Stimulated activated CD8-positive, alpha-beta memory T cell treated with anti-CD3 and anti-CD28 coated beads, Interleukin-2, amount 100 ng/mL, for 1 hour (primary cell): ENCODE data around the gene FOXP1.

Experiments used
- DNase-seq, 2 donors: peaks; one replicate each; pipeline ENCODE4 v3.0.0-alpha.2; 2020; ENCODE audit warnings: low read depth in 2 of 2

Gene FOXP1

DNA sequence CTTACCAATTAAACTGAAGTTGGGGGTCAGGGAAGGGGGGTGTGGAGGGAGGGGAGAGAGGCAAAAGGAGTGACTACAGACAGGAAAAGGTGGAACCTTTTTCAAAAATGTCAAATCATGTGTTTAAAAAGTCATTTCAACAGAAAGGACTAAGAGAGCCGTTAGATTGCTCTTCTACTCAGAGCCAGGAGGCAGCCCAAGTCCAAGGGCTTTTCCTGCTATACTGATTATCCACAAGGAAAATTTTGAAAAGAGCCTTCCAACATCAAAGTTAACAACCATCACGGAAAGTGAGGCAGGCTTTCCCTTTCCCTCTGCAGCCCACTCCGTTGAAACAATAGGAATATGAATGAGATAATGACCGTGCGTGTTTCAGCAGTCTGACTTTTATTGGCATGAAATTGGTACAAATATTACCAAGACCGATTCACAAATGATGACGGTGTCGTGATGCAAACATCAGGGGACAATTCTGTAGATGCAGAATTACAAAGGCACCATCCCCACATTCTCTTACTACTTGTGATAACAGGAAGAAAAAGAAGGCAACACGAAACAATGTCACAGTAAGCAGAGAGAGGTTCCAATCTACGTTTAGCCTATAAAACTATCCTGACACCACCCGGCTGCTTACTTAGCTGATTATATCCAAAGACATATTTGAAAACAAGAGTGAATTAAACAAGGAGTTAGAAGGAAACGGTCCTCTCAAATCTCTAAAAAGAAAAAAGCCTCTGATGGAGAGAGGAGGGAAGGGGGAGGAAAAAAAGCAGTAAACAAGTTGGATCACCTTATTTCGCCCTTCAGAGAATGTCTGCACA lies 453.7 kb downstream of the FOXP1 start:
- DNase-seq, result no peak

DNA sequence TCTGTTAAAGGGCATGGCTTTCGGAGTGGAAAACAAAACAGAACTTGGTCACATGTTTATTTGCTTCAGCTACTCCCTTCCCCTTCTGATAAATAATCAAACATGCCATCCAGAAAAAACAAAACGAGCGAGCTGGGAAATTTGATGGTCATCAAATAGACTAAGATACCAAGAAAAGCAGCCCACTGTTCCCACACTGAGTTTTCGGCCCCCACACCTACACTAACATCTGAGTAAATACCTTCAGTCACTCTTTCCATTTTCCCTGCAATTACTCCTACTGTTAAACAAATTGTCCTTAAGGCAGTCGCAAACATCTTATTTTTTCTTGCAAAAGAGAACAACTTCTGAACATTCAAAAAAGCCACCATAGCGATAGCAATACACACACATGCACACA lies 454.6 kb downstream of the FOXP1 start:
- DNase-seq, result peak in 1 of 2 donors; percentile 9

GRCh38 chr3:71127844-71128243 lies 455.7 kb downstream of the FOXP1 start:
- no peak for DNase-seq

DNA sequence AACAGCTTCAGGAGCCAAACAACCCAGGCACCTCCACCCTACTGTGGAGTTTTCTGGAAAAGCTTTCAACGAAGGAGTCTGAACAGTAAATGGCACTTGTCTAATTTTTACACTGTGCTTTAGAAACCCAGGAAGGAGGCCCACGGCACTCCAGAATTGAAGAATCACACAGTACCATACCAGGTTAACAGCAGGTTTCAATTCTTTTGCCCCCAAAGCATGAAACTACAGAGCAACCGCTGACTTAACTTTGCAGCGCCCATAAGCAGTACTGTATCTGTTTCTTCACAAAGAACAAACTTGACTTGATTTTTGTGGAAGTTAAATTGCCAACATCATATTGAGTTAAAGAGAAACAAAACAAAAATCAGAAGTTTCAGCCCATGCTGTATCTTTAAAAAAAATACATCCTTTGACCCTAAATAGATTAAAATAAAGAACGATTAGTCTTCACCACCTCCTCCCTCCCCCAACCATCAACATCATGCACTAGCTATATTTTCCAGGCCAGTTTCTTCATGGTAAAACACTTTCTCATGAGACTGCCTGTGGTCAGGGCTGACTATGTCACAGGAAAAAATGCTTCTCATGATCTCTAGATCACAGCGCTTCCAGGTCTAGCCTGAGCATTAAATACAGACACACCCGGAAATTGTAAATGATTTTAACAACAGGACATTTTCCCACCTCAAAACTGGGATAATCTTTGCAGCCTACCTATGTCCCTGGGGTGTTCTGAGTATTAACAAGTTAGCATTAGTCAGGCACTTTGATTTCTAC lies 456.3 kb downstream of the FOXP1 start:
- peak in 1 of 2 donors; percentile 19 for DNase-seq

GRCh38 chr3:71125738-71126137 lies 457.8 kb downstream of the FOXP1 start:
- DNase-seq, result no peak

DNA sequence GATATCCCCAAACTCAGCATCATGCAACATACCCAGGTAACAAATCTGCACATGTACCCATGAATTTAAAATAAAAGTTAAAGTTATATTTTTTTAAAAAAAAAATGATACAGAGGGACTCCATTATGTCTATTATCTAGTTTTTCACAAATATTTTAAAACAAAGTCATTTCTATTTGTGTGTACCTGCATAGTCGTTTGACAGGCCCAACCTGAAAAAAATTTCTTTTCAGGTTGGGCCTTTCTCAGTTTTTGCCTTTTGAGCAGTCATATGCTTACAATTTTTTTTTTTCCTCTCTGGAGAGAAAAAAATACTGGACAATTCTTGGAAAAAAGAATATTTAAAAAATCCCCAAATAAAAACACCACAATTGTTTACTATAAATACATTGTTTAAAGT lies 459.5 kb downstream of the FOXP1 start:
- no peak for DNase-seq

GRCh38 chr3:71122641-71123040 lies 460.9 kb downstream of the FOXP1 start:
- no peak for DNase-seq

GRCh38 chr3:71121429-71122167 lies 461.9 kb downstream of the FOXP1 start:
- DNase-seq, result no peak

DNA sequence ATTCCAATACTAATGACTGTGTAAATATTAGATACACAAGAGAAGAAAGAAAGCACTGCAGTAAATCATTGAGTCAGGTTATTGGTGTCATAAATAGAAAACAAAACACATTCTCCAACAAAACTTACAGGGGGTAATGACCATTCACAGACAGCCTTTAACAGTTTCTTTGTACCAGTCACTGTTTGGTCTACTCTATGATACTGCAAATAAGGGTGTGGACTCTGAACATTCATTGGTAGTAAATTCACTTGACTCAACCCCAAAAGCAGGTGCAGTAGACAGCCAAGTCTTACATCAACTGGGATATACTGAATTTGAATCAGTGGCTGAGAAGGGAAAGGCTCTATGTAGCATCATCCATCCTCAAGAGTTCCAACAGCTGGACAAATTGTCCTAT lies 463.5 kb downstream of the FOXP1 start:
- no peak for DNase-seq

DNA sequence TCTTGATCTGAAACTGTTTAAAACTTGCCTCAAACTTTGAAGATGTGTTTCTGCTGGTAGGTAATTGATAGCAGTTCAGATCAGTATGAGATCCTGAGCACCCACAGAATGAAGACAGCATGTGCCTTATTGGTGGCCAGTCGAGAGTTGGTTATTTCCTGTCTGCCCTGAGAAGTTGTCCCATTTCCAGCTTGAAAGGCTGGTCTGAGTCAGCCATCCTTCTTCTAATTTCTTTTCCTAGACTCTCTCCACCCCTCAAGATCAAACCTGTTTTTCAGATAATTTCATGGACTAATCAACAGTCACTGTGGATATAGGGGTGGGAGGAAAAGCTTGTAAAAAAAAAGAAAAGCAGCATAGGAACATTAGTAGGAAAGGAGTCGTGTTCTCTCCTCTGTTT lies 464.4 kb downstream of the FOXP1 start:
- DNase-seq, result no peak

- no peak for DNase-seq
Observed at GRCh38 chr3:71118436-71118835, 465.1 kb downstream of the FOXP1 start.

DNA sequence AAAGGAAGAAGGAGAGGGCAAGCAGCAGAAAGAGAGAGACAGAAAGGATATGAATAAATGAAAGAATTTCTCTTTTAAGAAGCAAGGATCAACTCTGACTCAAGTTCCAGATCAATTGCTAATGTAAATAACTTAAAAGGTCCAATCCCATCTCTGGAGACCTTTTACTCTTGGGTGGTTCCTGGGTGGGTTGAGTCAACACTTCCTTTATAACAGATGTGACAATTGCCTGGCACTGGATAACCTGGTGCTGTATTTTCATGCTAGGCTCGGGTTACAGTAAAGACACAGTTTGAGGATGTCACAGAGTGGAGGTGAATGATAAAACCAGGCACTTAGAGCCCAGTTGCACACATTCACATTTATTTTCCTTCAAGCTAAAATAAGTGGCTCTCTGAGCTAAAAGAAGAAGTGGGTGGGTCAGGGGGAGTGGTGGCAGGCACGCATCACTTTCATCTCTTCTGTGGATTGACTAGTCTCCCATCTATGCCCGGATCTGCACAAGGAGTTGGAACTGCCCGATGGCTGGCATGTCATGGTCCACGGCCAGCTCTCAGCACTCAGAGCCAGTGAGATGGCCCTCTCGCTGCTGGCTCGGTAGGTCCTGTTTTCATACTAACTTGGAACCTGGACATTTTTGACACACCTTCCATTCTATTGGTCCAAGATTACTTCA lies 465.8 kb downstream of the FOXP1 start:
- DNase-seq, result no peak

DNA sequence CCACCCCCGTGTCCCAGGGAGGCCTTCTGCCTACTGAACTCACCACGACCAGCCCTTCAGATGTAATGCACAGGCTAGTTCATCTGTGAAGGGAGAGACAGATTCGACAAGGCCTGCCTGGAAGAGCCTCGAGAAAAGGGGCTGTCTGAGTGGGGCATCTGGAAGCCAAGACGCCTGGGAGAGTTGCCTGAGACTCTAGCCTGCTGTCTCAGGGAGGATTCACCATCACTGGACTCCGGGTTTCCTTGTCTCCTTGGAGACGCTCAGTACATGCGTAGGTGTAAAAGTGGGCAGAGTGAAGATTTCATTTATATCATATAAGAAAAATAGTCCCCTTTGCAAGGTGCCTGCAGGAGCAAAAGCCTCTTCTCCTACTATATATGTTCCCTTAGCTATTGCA lies 468.9 kb downstream of the FOXP1 start:
- DNase-seq, result no peak

DNA sequence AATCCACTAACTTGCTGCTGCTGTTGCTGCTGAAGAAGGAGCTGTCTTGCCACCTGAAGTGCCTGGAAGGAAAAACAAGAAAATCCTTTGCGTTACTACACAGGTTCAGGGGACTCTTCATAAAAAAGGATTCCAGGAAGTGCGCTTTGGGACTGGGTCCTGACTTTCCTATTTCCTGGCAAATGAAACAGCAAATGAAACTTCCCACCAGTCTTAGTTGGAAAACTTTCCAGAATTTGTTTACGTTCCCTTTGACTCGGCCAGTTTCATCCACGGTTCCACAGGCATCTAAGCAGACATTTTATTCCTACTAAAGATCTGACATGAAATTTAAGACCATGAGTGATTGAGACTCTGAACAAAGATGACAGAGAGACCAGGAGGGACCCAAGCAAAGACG lies 471.0 kb downstream of the FOXP1 start:
- DNase-seq, result no peak

- DNase-seq, result no peak
Observed at GRCh38 chr3:71111784-71112440, 471.6 kb downstream of the FOXP1 start.

- DNase-seq, result no peak
Observed at GRCh38 chr3:71110385-71111222, 472.9 kb downstream of the FOXP1 start.

DNA sequence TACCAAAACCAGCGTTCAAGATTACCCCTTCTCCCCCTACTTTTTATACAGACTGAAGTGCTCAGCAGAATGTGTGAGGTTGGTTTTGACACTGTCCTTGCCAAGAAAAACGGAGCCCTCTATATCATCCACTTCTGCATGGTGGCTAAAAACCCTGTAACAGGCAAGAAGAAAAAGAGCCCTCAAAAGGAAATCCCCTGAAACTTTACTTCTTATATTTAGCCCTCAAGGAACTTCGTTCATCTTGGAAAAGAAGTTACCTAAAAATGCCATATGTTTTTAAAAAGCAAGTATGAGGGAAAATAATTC lies 473.6 kb downstream of the FOXP1 start:
- DNase-seq, result no peak

DNA sequence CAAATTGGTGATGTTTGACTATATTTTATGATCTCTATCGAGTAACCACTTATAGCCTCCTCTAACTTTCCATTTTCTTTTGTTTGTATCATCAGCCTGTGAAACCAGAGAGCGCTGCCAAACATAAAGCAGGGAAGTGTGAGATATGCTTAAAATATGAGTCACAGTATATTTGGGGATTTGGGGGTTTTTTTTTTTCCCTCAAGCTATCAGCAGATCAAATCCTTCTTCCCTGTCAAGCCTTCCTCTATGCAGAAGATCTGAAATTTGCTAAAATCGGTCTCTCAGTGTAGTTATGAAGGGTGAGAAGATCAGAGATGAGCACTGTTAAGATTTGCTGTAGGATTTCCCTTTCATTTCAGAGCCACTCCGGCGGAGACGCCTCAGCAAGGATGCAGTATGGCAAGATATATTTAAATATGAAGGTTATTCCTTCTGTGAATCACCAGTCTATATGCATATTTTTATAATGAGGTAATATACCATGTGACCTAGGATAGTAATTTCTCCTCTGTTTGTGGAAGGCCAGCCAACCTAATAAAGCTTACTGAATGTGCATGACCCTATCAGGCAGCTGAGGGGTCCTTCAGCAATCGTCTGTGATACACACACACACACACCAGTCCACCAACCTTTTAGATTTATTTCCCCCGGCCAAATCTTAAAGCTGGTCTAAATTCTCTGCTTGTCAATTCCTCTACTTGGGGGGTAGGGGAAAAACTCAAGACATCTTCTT lies 474.1 kb downstream of the FOXP1 start:
- DNase-seq, result no peak

DNA sequence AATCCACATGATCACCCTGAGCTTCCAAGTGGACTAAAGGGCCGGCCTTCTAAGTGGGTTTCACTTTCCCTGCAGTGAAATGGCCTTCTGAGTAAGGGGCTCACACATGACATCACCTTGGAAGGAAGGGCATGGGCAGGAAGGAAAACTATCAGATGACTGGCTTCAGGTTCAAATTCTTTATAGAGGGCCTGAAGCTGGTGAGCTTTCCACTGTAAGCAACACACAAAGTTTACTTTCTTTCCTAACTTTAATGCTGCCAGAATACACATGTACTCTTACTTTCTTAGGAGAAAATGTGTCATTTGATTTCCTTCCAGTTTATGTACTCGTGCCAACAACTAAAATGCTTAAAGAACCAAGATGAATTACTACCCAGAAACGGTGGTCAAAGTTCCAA lies 475.6 kb downstream of the FOXP1 start:
- no peak for DNase-seq

DNA sequence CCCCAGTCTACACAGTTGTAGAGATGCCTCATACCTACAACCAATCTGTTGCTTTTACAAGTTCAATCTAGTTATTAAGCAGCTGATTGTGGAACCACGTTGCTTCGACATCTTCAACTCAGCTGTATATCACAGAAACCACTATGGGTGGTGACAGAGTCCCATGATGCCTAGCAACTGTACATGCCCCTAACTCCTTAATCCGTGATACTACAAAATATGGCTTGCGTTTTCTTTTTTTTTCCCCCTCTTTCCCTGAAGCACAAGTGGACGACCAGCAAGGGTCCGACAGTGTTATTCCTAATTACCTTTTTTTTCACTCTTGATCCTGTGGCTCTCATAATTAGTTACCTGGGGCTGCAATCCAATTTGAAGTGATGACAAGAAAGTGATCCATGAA lies 478.6 kb downstream of the FOXP1 start:
- no peak for DNase-seq
